Measurements from ENCODE around the gene RIMS1.

Gene RIMS1

GRCh38 chr6:72149715-72150114 lies 263.4 kb downstream of the RIMS1 start:
- TF ChIP-seq, protein P1, sequence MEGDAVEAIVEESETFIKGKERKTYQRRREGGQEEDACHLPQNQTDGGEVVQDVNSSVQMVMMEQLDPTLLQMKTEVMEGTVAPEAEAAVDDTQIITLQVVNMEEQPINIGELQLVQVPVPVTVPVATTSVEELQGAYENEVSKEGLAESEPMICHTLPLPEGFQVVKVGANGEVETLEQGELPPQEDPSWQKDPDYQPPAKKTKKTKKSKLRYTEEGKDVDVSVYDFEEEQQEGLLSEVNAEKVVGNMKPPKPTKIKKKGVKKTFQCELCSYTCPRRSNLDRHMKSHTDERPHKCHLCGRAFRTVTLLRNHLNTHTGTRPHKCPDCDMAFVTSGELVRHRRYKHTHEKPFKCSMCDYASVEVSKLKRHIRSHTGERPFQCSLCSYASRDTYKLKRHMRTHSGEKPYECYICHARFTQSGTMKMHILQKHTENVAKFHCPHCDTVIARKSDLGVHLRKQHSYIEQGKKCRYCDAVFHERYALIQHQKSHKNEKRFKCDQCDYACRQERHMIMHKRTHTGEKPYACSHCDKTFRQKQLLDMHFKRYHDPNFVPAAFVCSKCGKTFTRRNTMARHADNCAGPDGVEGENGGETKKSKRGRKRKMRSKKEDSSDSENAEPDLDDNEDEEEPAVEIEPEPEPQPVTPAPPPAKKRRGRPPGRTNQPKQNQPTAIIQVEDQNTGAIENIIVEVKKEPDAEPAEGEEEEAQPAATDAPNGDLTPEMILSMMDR (IDR thresholded peaks at IDR 0.05), result no peak

- TF ChIP-seq, protein P1 (IDR thresholded peaks at IDR 0.05), result no peak
Measured at GRCh38 chr6:72151742-72152141, 265.4 kb downstream of the RIMS1 start.

DNA sequence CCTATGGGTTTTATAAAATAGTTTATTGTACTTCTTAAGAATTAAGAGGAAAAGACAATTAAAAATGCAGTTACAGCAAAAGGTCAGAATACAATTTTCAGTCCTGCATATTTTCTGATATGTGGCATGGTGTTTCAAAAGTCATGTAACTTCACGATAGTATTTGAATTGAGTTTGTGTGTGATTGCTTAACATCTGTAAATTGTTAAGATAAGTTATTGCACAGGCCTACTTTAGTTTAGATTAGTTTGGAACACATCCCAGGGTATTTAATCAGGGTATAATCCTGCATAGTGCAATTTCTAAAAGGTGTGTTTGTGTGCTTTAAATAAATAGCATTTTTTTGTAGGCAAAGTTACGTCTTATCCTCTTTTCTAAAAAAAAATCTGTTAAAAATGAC lies 289.6 kb downstream of the RIMS1 start:
- TF ChIP-seq, protein P1 (IDR thresholded peaks at IDR 0.05), result no peak

- TF ChIP-seq, protein P1 (IDR thresholded peaks at IDR 0.05), result no peak
Measured at GRCh38 chr6:72182337-72183246, 296.2 kb downstream of the RIMS1 start.

GRCh38 chr6:72203983-72204382 lies 317.6 kb downstream of the RIMS1 start:
- TF ChIP-seq, protein P1 (IDR thresholded peaks at IDR 0.05), result no peak

DNA sequence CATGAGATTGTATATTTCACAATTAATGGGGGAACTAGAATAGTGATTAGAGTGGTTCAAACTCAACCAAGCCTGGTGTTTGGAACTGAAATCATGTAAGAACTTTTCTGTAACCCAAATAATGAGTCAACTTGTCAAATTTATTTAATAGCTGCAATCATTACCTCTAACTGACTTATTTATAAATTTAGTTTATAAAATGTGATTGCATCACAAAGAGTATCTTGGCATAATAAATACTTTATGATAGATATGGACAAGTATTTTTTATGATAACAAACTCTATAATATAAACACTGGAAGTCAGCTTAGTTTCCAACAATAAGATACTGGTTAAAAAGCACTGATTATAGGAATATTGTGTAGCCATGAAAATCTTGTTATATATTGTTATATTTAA lies 319.1 kb downstream of the RIMS1 start:
- TF ChIP-seq, protein P1 (IDR thresholded peaks at IDR 0.05), result no peak

DNA sequence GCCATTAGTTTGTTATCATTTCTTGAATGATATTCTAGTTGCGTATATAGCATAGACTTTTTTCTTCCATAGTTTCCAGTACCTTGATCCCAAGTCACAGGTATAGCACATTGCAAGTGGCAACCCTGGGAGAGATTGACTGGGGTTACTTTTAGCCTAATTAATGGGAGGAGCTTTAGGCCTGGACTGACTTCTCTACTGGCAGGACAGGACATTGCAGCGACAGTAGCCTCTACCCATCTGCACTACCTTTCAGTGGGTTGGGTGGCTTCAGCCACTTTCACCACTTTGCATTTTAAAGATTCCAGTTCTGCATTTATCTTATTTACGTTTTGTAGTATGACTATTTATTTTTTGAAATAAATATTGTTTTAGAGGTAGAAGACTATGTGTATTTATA lies 320.3 kb downstream of the RIMS1 start:
- TF ChIP-seq, protein P1 (IDR thresholded peaks at IDR 0.05), result no peak
